AG09319 (cell line): Measurements from ENCODE around the gene LASP1NB.
"Not testable (repeated sequence)": the region's sequence is repeated elsewhere in the genome, so short reads cannot be mapped to it uniquely, and the experiment has no call there.

Experiments used
- DNase-seq: peaks from one replicate; pipeline ENCODE4 v3.0.0-alpha.2; 2010; ENCODE audit warnings: low read depth; ENCODE audit errors: extremely low read depth
- CTCF ChIP-seq: IDR thresholded peaks from 2 replicates; pipeline ENCODE4 v1.5.1; 2011; ENCODE audit warnings: low read depth, mild to moderate bottlenecking, inconsistent platforms, low read length, moderate library complexity

LASP1NB gene

GRCh38 chr17:38905375-38905774, 20.0 kb upstream of the LASP1NB start:
- no peak for TF ChIP-seq CTCF
- DNase-seq, result no peak

DNA sequence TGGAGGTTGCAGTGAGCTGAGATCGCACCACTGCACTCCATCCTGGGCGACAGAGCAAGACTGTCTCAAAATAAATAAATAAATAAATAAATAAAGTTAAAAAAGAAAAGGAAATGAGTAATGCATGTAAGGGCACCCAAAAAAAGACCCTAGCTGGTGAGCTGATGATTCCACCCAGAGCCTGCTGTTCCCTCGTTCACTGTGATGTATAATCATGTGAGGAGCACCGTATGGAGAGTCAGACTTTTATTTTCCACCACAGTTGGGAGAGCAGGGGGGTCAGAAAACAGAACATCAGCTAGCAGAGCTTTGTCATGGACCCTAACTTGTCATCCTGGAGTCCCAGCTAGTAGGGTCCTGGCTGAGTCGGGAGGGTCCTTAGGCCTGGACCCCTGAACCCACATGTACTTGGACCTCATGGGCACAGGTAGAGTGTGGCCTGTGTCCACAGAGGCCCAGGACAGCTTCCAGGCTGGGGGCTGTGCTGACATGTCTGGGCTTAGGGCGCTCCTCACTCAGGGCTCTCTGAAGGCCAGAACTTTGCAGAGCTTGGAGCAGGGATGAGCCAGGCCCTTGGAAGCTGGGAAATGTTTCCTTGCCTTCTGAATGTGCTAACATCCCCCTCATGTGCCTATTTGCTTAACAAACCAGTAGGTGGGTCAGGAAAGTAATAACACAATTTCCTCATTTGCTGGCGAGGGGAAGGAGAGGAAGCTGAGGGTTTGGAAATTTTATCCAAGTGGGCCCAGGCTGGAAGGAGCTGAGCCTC, 18.8 kb upstream of the LASP1NB start:
- no peak for DNase-seq
- no peak for TF ChIP-seq CTCF

- TF ChIP-seq CTCF, result no peak
Observed at GRCh38 chr17:38907930-38908675, 17.3 kb upstream of the LASP1NB start.

GRCh38 chr17:38908676-38909181, 16.7 kb upstream of the LASP1NB start:
- no peak for TF ChIP-seq CTCF
- no peak for DNase-seq

More at GRCh38 chr17:38907930-38908675, 17.3 kb upstream of the LASP1NB start:
- no peak for DNase-seq

GRCh38 chr17:38910325-38910724, 15.1 kb upstream of the LASP1NB start:
- no peak for DNase-seq
- no peak for TF ChIP-seq CTCF

DNA sequence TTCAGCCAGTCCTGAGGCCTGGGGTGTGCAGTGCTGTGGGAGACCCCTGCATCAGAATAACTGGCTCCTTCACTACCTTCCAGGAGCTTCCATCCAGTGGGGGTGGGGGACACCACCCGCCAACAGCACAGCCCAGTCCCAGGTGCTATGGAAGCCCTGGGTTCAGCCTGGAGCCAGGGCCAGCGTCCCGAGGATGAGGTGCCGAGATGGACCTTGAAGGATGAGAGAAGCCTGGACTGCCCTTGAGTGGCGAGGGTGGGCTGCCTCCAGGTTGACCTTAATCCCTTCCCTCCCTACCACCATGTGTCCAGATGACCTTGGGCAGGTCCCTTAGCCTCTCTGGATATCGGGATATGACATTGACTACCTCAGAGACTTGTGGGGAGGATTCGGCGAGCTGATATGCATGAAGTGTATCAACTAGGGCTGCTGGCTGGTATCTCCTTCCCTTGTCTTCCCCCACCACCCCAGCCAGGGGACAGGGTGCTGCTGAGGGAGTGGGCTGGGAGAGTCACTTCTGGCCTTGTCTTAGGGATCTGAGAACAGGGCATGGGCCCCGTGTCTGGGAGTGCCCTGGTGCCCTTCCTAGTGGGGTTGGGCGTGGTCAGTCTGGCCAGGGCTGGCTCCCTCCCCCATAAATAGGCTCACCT, 14.2 kb upstream of the LASP1NB start:
- no peak for TF ChIP-seq CTCF
- DNase-seq, result no peak

GRCh38 chr17:38911731-38912081, 13.7 kb upstream of the LASP1NB start:
- DNase-seq, result not testable (repeated sequence)
